Mucosa of stomach (tissue), 1 donor: ENCODE data around the gene KLHL7.
"Not testable (repeated sequence)": the region's sequence is repeated elsewhere in the genome, so short reads cannot be mapped to it uniquely, and the experiment has no call there.

ENCODE experiments used
- H3K27me3 ChIP-seq: one replicate; pipeline ENCODE4 v1.7.0; 2013; ENCODE audit warnings: mild to moderate bottlenecking, low read length; ENCODE audit not compliant: control insufficient read depth, insufficient read depth
- H3K36me3 ChIP-seq: one replicate; pipeline ENCODE4 v1.7.0; 2013; ENCODE audit warnings: low read length; ENCODE audit not compliant: control insufficient read depth, insufficient read depth
- H3K4me1 ChIP-seq: one replicate; pipeline ENCODE4 v1.7.0; 2013; ENCODE audit warnings: mild to moderate bottlenecking, low read length; ENCODE audit not compliant: control insufficient read depth, insufficient read depth
- H3K4me3 ChIP-seq: one replicate; pipeline ENCODE4 v1.7.0; 2013; ENCODE audit warnings: low read length
- H3K9ac ChIP-seq: one replicate; pipeline ENCODE4 v1.7.0; 2013; ENCODE audit warnings: mild to moderate bottlenecking, low read length, moderate library complexity
- H3K9me3 ChIP-seq: one replicate; pipeline ENCODE4 v1.7.0; 2013; ENCODE audit warnings: mild to moderate bottlenecking, low read length, moderate library complexity; ENCODE audit not compliant: control insufficient read depth
- donor health status: Pancreatic carcinoma.

Gene KLHL7

DNA sequence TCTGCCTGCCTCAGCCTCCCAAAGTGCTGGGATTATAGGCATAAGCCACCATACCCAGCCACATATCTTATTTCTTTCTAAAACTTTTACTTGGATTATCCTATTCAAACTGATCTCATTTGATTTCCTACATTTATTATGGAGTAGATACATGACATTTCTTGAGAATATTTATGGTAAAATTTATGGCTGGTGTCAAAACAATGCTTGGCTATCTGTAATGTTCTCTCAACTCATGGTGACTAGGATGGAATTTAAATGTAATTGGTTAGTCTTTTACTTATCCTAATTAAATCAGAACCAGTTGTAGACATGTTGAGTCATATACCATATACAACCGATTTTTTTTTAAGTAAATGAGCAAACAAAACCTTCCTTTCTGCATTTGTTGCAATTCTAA is 80.4 kb downstream of the KLHL7 start:
- peaks cover 8% of the 10 kb centered on the region for H3K4me1 ChIP-seq
- H3K36me3 ChIP-seq = no peaks in the 10 kb centered on the region
- no peak overlapping the region for H3K4me3 ChIP-seq

DNA sequence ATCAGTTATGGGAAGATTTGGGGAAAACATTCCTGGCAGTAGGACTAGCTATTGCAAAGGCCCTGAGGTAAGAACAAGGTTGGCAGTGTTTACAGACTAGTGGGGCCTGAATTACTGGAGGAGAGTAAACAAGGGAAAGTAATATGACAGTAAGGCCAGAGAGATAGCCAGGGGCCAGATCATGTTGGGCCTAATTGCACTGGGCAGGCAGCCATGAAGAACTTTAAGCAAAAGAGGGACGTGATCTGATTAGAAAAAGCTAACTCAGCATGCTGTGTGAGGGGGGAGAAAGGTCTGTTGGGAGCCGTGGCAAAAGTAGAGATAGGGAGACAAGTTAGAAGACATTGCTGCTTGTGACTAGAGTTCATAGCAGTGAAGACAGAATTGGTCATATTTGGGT is 85.4 kb downstream of the KLHL7 start:
- no peaks in the 10 kb centered on the region for H3K9me3 ChIP-seq
- H3K4me3 ChIP-seq = no peak overlapping the region
- H3K9ac ChIP-seq = no peak overlapping the region
- H3K27me3 ChIP-seq = no peaks in the 10 kb centered on the region
- no peaks in the 10 kb centered on the region for H3K4me1 ChIP-seq
- H3K36me3 ChIP-seq = peaks cover 5% of the 10 kb centered on the region

More for the DNA sequence above, 80.4 kb downstream of the KLHL7 start:
- H3K9ac ChIP-seq = no peak overlapping the region
- no peaks in the 10 kb centered on the region for H3K27me3 ChIP-seq
- H3K9me3 ChIP-seq = no peaks in the 10 kb centered on the region

DNA sequence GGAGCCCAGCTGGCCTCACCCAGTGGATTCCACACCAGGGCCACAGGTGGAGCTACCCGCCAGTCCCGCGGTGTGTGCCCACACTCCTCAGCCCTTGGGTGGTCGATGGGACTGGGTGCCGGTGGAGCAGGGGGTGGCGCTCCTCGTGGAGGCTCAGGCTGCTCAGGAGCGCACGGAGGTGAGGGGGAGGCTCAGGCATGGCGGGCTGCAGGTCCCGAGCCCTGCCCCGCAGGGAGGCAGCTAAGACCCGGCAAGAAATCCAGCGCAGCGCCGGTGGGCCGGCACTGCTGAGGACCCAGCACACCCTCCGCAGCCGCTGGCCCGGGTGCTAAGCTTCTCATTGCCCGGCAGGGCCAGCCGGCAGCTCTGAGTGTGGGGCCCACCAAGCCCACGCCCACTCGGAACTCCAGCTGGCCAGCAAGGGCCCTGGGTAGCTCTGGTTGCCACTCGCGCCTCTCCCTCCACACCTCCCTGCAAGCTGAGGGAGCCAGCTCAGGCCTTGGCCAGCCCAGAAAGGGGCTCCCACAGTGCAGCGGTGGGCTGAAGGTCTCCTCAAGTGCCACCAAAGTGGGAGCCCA is 88.2 kb downstream of the KLHL7 start:
- H3K27me3 ChIP-seq, H3K36me3 ChIP-seq, H3K9me3 ChIP-seq, H3K4me3 ChIP-seq, H3K9ac ChIP-seq, H3K4me1 ChIP-seq: not testable (repeated sequence)

DNA sequence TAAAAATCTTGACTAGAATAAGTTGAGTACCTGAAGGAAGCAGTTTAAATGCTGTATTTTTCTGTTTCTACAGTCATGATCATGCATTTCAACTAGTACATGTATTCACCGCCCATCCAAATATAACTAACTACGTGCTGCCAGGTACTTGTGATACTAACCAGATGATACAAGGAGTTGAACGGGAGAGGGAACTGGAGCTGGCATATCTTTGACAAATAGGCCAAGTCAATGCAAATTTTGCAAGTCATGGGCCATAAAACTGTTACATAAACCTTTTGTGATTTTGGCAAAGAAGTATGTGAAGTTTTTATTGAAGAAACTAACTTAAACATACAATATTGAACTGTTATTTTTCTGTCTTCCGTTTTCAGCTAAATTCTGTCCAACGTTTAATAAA is 90.7 kb downstream of the KLHL7 start:
- no peaks in the 10 kb centered on the region for H3K9me3 ChIP-seq
- peaks cover 5% of the 10 kb centered on the region for H3K36me3 ChIP-seq
- H3K27me3 ChIP-seq = no peaks in the 10 kb centered on the region
- no peak overlapping the region for H3K4me3 ChIP-seq
- H3K4me1 ChIP-seq = no peaks in the 10 kb centered on the region
- no peak overlapping the region for H3K9ac ChIP-seq

DNA sequence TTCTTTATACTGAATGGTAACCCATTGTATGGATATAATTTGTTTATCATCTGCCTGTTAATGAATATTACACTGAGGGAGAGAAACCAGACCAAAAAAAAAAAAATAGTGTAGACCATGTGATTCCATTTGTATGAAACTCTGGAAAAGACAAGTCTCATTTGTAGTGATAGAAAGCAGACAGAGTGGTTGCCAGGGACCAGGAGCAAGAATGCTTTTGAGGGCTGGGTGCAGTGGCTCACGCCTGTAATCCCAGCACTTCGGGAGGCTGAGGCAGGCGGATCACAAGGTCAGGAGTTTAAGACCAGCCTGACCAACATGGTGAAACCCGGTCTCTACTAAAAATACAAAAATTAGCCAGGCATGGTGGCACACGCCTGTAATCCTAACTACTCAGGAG is 92.2 kb downstream of the KLHL7 start:
- not testable (repeated sequence) for H3K9me3 ChIP-seq, H3K36me3 ChIP-seq, H3K9ac ChIP-seq, H3K4me1 ChIP-seq, H3K27me3 ChIP-seq, H3K4me3 ChIP-seq

DNA sequence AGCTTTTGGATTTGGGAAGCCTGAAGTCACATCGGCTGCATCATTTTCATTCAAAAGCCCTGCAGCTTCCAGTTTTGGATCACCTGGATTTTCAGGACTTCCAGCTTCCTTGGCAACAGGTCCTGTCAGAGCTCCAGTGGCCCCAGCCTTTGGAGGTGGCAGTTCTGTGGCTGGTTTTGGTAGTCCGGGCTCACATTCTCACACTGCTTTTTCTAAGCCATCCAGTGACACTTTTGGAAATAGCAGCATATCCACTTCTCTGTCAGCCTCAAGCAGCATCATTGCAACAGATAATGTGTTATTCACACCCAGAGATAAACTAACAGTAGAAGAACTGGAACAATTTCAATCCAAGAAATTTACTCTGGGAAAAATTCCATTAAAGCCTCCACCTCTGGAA is 94.7 kb downstream of the KLHL7 start:
- no peak overlapping the region for H3K9ac ChIP-seq
- no peaks in the 10 kb centered on the region for H3K27me3 ChIP-seq
- no peaks in the 10 kb centered on the region for H3K36me3 ChIP-seq
- no peak overlapping the region for H3K4me3 ChIP-seq
- no peaks in the 10 kb centered on the region for H3K9me3 ChIP-seq
- no peaks in the 10 kb centered on the region for H3K4me1 ChIP-seq

DNA sequence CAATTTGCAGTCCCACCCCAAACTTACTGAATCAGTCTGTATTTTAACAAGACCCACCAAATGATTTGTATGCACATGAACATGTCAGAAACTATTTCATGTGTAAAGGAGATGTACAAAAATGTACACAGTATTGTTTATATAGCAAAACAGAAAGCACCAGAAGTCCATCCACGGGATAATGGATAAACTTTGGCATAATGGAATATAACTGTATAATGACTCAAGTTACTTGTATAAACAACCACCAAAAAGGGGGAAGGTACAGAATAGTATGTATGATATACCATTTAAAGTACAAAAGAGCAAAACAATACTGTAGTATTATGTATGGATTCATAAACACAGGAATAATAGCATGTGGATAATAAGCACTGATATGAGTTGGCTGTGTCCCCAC is 98.7 kb downstream of the KLHL7 start:
- Histone ChIP-seq H3K9me3 (no peaks in the 10 kb centered on the region), H3K4me1 (no peaks in the 10 kb centered on the region), H3K36me3 (no peaks in the 10 kb centered on the region), H3K9ac (no peak overlapping the region), H3K27me3 (peaks cover 12% of the 10 kb centered on the region), H3K4me3 (no peak overlapping the region)

DNA sequence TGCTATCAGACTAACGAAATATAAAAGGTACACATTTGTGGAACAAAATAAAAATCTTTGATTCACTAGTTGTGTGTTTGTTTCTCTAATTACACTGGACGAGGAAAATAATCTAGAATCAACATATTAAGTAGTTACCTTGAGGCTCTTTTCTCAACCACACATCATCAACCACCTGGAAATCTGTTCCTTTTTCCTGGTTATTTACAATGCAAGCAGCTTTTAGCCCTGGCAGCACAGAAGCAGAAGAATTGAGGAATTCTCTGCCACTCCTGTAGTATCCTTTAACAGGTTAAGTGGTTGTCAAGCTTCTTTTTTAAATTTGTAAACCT is 100.0 kb downstream of the KLHL7 start:
- no peak overlapping the region for H3K4me3 ChIP-seq
- H3K9me3 ChIP-seq = no peaks in the 10 kb centered on the region
- peak overlapping the region; percentile 31 for H3K9ac ChIP-seq
- H3K36me3 ChIP-seq = no peaks in the 10 kb centered on the region
- H3K27me3 ChIP-seq = peaks cover 12% of the 10 kb centered on the region
- H3K4me1 ChIP-seq = no peaks in the 10 kb centered on the region

DNA sequence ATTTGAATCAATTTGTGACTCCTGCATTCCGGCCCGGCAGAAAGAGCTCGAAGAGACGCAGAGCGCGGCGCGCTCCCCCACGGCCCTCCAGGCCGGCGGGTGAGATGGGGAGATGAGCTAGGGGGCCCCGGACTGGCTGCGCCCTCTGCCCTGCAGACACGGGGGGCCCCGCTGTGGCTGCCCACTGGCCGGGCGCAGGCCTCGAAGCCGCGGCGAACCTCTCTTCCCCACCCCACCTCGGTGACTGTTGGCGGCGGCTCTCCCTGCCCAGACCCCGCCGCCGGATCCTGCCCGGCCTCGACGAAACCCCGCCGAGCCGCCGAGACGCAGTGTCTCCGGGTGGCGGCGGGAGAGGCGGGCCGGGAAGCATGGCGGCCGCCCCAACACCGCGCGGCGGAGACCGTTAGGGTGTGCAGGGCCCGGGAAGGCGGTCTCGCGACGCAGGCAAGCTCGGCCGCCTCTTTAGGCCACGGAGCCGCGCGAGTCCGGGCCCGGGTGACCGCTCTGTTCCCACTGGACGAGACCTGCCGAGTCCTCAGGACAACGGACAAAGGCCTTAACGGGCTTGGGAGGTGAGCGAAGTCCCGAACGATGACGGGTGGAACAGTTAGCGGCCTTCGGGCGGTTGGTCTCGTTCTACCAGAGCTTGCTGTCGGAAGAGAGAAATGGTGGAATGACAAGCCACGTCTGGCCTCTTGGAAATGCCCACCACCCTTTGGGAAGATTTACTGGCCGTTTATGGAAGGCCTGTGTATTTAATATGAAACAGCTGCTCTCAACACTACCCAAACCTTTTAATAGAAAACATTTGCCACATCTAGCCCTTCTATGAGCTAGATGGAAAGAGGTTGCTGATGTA is 100.6 kb downstream of the KLHL7 start:
- Histone ChIP-seq H3K4me1 (no peaks in the 10 kb centered on the region), H3K36me3 (no peaks in the 10 kb centered on the region), H3K9ac (peak overlapping the region; percentile 31), H3K27me3 (peaks cover 12% of the 10 kb centered on the region), H3K9me3 (no peaks in the 10 kb centered on the region), H3K4me3 (no peak overlapping the region)

DNA sequence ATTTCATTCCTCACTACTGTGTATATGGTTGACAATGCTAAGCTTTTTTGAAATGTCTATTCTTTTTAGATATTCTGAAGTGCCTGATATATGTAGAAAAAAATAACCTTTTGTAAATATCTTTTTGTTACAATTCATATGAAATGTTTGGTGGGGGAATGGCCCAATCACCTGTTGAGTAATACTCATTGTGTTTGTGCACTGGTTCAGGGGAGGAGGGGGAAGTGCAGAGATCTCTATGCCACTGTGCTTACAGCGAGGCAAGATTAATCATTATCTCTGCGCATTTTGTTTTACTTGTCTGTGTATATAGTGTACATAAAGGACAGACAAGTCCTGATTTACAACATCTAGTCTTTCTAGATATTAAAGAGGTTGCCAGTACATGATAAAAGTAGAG is 101.4 kb downstream of the KLHL7 start:
- no peaks in the 10 kb centered on the region for H3K36me3 ChIP-seq
- H3K9me3 ChIP-seq = no peaks in the 10 kb centered on the region
- H3K27me3 ChIP-seq = peaks cover 12% of the 10 kb centered on the region
- H3K4me1 ChIP-seq = no peaks in the 10 kb centered on the region
- no peak overlapping the region for H3K4me3 ChIP-seq
- H3K9ac ChIP-seq = no peak overlapping the region

DNA sequence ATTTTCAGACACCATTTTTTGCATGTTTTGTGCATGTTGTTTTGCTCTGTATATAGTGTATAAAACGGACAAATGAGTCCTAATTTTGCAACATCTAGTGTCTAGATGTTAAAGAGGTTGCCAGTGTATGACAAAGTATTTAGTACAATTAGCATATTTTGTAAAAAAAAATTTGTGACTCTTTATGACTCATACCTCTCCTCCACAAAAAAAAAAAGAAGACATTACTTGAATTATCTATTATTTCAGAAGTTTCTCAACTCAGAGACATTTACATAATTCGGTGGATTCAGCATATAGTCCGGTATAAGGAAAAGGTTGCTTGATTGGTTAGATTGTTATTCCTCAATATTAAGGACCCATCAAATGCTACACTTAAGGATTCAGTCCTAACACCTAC is 102.3 kb downstream of the KLHL7 start:
- no peaks in the 10 kb centered on the region for H3K36me3 ChIP-seq
- H3K4me1 ChIP-seq = no peaks in the 10 kb centered on the region
- peaks cover 12% of the 10 kb centered on the region for H3K27me3 ChIP-seq
- no peak overlapping the region for H3K9ac ChIP-seq
- H3K4me3 ChIP-seq = no peak overlapping the region
- H3K9me3 ChIP-seq = no peaks in the 10 kb centered on the region

DNA sequence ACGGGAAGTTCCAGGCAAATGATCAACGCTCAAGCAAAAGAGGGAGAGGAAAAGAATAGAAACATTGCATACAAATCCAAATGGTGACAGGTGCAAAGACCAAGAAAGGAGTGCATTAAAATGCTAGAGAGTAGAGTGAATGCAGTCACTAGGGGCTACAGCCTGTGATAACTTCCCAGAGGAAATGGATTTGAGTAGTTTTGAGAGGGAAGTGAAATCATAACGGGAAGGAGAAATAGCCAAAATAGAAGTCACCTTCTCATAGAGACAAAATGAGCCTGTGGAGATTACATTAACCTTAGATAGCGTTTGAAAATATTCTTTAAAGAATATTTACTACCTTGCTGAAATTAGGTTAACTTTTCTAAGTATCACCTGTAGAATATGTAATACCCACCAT is 102.7 kb downstream of the KLHL7 start:
- no peak overlapping the region for H3K9ac ChIP-seq
- peaks cover 12% of the 10 kb centered on the region for H3K27me3 ChIP-seq
- no peaks in the 10 kb centered on the region for H3K36me3 ChIP-seq
- no peak overlapping the region for H3K4me3 ChIP-seq
- H3K4me1 ChIP-seq = no peaks in the 10 kb centered on the region
- H3K9me3 ChIP-seq = no peaks in the 10 kb centered on the region
